GM19372 (cell line): ENCODE results near the gene MYO6.
"Not testable (repeated sequence)": the region's sequence is repeated elsewhere in the genome, so short reads cannot be mapped to it uniquely, and the experiment has no call there.

Experiments
- ATAC-seq: cut with Tn5 transposase; IDR thresholded peaks from one replicate; pipeline ENCODE4 v1.9.1; 2021; ENCODE audit warnings: mild to moderate bottlenecking, low read depth, moderate library complexity; ENCODE audit not compliant: unreplicated experiment

The MYO6 gene

GRCh38 chr6:75876152-75876551, 127.1 kb downstream of the MYO6 start:
- no peak for ATAC-seq

- ATAC-seq: no peak
These were observed 131.3 kb downstream of the MYO6 start for GRCh38 chr6:75880305-75880704.

- no peak for ATAC-seq
These were observed 133.7 kb downstream of the MYO6 start for GRCh38 chr6:75882734-75883133.

- ATAC-seq: no peak
These were observed 135.8 kb downstream of the MYO6 start for GRCh38 chr6:75884822-75885221.

- ATAC-seq: no peak
These were observed 143.3 kb downstream of the MYO6 start for GRCh38 chr6:75892384-75892783.

GRCh38 chr6:75893058-75893775, 144.2 kb downstream of the MYO6 start:
- no peak for ATAC-seq

GRCh38 chr6:75893776-75894152, 144.7 kb downstream of the MYO6 start:
- no peak for ATAC-seq

GRCh38 chr6:75896526-75896925, 147.5 kb downstream of the MYO6 start:
- no peak for ATAC-seq

- not testable (repeated sequence) for ATAC-seq
These were observed 151.2 kb downstream of the MYO6 start for GRCh38 chr6:75900216-75900615.

GRCh38 chr6:75905129-75905528, 156.1 kb downstream of the MYO6 start:
- not testable (repeated sequence) for ATAC-seq

- ATAC-seq: no peak
These were observed 157.8 kb downstream of the MYO6 start for GRCh38 chr6:75906871-75907270.

- no peak for ATAC-seq
These were observed 158.4 kb downstream of the MYO6 start for GRCh38 chr6:75907444-75907843.

- ATAC-seq: no peak
These were observed 164.0 kb downstream of the MYO6 start for GRCh38 chr6:75913040-75913439.

GRCh38 chr6:75922226-75922625, 173.2 kb downstream of the MYO6 start:
- no peak for ATAC-seq

GRCh38 chr6:75926293-75927168, 177.5 kb downstream of the MYO6 start:
- no peak for ATAC-seq

- ATAC-seq: no peak
These were observed 182.1 kb downstream of the MYO6 start for GRCh38 chr6:75931011-75931680.

- no peak for ATAC-seq
These were observed 183.0 kb downstream of the MYO6 start for GRCh38 chr6:75932067-75932466.

- ATAC-seq: no peak
These were observed 184.4 kb downstream of the MYO6 start for GRCh38 chr6:75933387-75933975.

- peak; percentile 75 for ATAC-seq
These were observed 185.8 kb downstream of the MYO6 start for GRCh38 chr6:75934643-75935472.

GRCh38 chr6:75935473-75935793, 186.4 kb downstream of the MYO6 start:
- peak; percentile 7 for ATAC-seq
